ENCODE data around the gene CKMT1B. TPM values are rescaled to one million over a fixed set of nuclear protein-coding genes. Genes with fewer than 3 reads are reported as not detected.
"Not testable (repeated sequence)": the region's sequence is repeated elsewhere in the genome, so short reads cannot be mapped to it uniquely, and the experiment has no call there.

The CKMT1B gene
- total and polyA plus RNA-seq, 5 donors from 2014 or later: not detected

- not testable (repeated sequence) for DNase-seq; H3K27ac Mint-ChIP-seq; ATAC-seq (ENCODE audit: low read depth in 2 of 2); H3K4me3 Mint-ChIP-seq; H3K27ac ChIP-seq (ENCODE audit: insufficient read depth, low read length, poor library complexity, severe bottlenecking); H3K27me3 ChIP-seq (ENCODE audit: control insufficient read depth, insufficient read depth, low read length); H3K4me1 ChIP-seq (ENCODE audit: control insufficient read depth, insufficient read depth, low read length, poor library complexity, severe bottlenecking); H3K9me3 Mint-ChIP-seq; H3K4me1 Mint-ChIP-seq; H3K9me3 ChIP-seq (ENCODE audit: control insufficient read depth in 2 of 2, low read length in 2 of 2); H3K36me3 Mint-ChIP-seq; H3K4me3 ChIP-seq (ENCODE audit: low read depth, low read length); H3K36me3 ChIP-seq (ENCODE audit: control insufficient read depth, insufficient read depth, low read length)
- peaks cover 34% of the 10 kb centered on the region for H3K27me3 Mint-ChIP-seq
Observed at GRCh38 chr15:43602233-43602632, 8.4 kb downstream of the CKMT1B start.

- not testable (repeated sequence) for H3K9me3 Mint-ChIP-seq; H3K4me1 Mint-ChIP-seq; H3K9me3 ChIP-seq (ENCODE audit: control insufficient read depth in 2 of 2, low read length in 2 of 2); ATAC-seq (ENCODE audit: low read depth in 2 of 2); H3K27ac ChIP-seq (ENCODE audit: insufficient read depth, low read length, poor library complexity, severe bottlenecking); H3K36me3 ChIP-seq (ENCODE audit: control insufficient read depth, insufficient read depth, low read length); H3K27me3 ChIP-seq (ENCODE audit: control insufficient read depth, insufficient read depth, low read length); H3K27ac Mint-ChIP-seq; H3K4me3 ChIP-seq (ENCODE audit: low read depth, low read length); H3K4me1 ChIP-seq (ENCODE audit: control insufficient read depth, insufficient read depth, low read length, poor library complexity, severe bottlenecking); DNase-seq; H3K4me3 Mint-ChIP-seq; H3K36me3 Mint-ChIP-seq
- peaks cover 21% of the 10 kb centered on the region for H3K27me3 Mint-ChIP-seq
Observed at GRCh38 chr15:43617750-43618149, 23.9 kb downstream of the CKMT1B start.

- H3K4me3 Mint-ChIP-seq: not testable (repeated sequence)
Observed at GRCh38 chr15:43618700-43619099, 24.9 kb downstream of the CKMT1B start, which contains the start of gene STRC. Gene STRC, minus strand, starts transcription at chr15:43618800. Its CDS starts 78 bp downstream, at chr15:43618722.

DNA sequence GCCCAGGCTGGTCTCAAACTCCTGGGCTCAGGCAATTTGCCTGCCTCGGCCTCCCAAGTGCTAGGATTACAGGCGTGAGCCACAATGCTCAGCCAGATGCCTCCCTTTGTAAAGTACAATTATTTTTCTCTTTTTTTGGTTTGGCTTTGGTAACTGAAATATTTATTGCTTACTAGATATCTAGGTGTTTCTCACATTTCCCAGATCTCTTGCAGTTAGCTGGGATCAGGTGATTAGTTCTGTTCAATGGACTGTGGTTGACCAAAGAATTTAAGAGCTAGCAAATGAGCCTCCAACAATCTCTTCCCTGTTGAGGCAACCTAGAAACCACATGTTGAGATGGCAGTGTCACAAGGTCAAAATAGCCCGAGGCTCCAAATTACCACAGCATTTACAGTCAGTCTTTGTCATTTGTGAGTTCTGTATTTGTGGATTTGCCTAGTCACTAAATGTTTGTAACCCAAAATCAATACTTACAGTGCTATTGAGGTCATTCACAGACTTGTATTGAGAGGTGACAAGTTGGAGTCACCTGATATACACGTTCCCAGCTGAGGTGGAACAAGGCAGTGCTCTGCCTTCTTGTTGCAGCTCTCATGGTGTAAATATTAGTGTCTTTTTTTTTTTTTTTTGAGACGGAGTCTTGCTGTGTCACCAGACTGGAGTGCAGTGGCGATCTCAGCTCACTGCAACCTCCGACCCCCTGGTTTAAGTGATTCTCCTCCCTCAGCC lies 28.4 kb downstream of the CKMT1B start:
- H3K4me1 Mint-ChIP-seq; H3K36me3 ChIP-seq (ENCODE audit: control insufficient read depth, insufficient read depth, low read length); H3K27me3 ChIP-seq (ENCODE audit: control insufficient read depth, insufficient read depth, low read length); H3K27ac Mint-ChIP-seq; H3K4me1 ChIP-seq (ENCODE audit: control insufficient read depth, insufficient read depth, low read length, poor library complexity, severe bottlenecking); DNase-seq; H3K27ac ChIP-seq (ENCODE audit: insufficient read depth, low read length, poor library complexity, severe bottlenecking); ATAC-seq (ENCODE audit: low read depth in 2 of 2); H3K9me3 ChIP-seq (ENCODE audit: control insufficient read depth in 2 of 2, low read length in 2 of 2); H3K9me3 Mint-ChIP-seq; H3K36me3 Mint-ChIP-seq; H3K4me3 Mint-ChIP-seq; H3K4me3 ChIP-seq (ENCODE audit: low read depth, low read length): not testable (repeated sequence)
- H3K27me3 Mint-ChIP-seq: peaks cover 25% of the 10 kb centered on the region

More at GRCh38 chr15:43618700-43619099, 24.9 kb downstream of the CKMT1B start, which contains the start of gene STRC:
- not testable (repeated sequence) for H3K27ac ChIP-seq (ENCODE audit: insufficient read depth, low read length, poor library complexity, severe bottlenecking); H3K9me3 Mint-ChIP-seq; ATAC-seq (ENCODE audit: low read depth in 2 of 2); H3K4me3 ChIP-seq (ENCODE audit: low read depth, low read length); H3K36me3 ChIP-seq (ENCODE audit: control insufficient read depth, insufficient read depth, low read length); H3K4me1 ChIP-seq (ENCODE audit: control insufficient read depth, insufficient read depth, low read length, poor library complexity, severe bottlenecking); DNase-seq; H3K27ac Mint-ChIP-seq; H3K27me3 ChIP-seq (ENCODE audit: control insufficient read depth, insufficient read depth, low read length); H3K4me1 Mint-ChIP-seq; H3K36me3 Mint-ChIP-seq; H3K9me3 ChIP-seq (ENCODE audit: control insufficient read depth in 2 of 2, low read length in 2 of 2)
- peaks cover 21% of the 10 kb centered on the region for H3K27me3 Mint-ChIP-seq

GRCh38 chr15:43625106-43625505 lies 31.3 kb downstream of the CKMT1B start:
- no peak for DNase-seq
- no peaks in the 10 kb centered on the region for H3K4me1 Mint-ChIP-seq
- H3K36me3 ChIP-seq (ENCODE audit: control insufficient read depth, insufficient read depth, low read length): no peaks in the 10 kb centered on the region
- ATAC-seq (ENCODE audit: low read depth in 2 of 2): no peak
- H3K4me3 Mint-ChIP-seq: no peak overlapping the region
- no peaks in the 10 kb centered on the region for H3K36me3 Mint-ChIP-seq
- H3K27ac ChIP-seq (ENCODE audit: insufficient read depth, low read length, poor library complexity, severe bottlenecking): no peak overlapping the region
- H3K27me3 Mint-ChIP-seq: peaks cover 17% of the 10 kb centered on the region
- no peak overlapping the region for H3K4me3 ChIP-seq (ENCODE audit: low read depth, low read length)
- no peak overlapping the region for H3K27ac Mint-ChIP-seq
- H3K27me3 ChIP-seq (ENCODE audit: control insufficient read depth, insufficient read depth, low read length): peaks cover 1% of the 10 kb centered on the region
- no peaks in the 10 kb centered on the region for H3K9me3 ChIP-seq (ENCODE audit: control insufficient read depth in 2 of 2, low read length in 2 of 2)
- H3K9me3 Mint-ChIP-seq: no peaks in the 10 kb centered on the region
- H3K4me1 ChIP-seq (ENCODE audit: control insufficient read depth, insufficient read depth, low read length, poor library complexity, severe bottlenecking): no peaks in the 10 kb centered on the region

- H3K9me3 Mint-ChIP-seq; H3K27ac ChIP-seq (ENCODE audit: insufficient read depth, low read length, poor library complexity, severe bottlenecking); H3K27me3 ChIP-seq (ENCODE audit: control insufficient read depth, insufficient read depth, low read length); H3K36me3 Mint-ChIP-seq; H3K4me3 Mint-ChIP-seq; H3K9me3 ChIP-seq (ENCODE audit: control insufficient read depth in 2 of 2, low read length in 2 of 2); H3K27ac Mint-ChIP-seq; H3K4me3 ChIP-seq (ENCODE audit: low read depth, low read length); ATAC-seq (ENCODE audit: low read depth in 2 of 2); H3K36me3 ChIP-seq (ENCODE audit: control insufficient read depth, insufficient read depth, low read length); H3K4me1 ChIP-seq (ENCODE audit: control insufficient read depth, insufficient read depth, low read length, poor library complexity, severe bottlenecking); H3K27me3 Mint-ChIP-seq; H3K4me1 Mint-ChIP-seq; DNase-seq: not testable (repeated sequence)
Observed at GRCh38 chr15:43626937-43627336, 33.1 kb downstream of the CKMT1B start.

DNA sequence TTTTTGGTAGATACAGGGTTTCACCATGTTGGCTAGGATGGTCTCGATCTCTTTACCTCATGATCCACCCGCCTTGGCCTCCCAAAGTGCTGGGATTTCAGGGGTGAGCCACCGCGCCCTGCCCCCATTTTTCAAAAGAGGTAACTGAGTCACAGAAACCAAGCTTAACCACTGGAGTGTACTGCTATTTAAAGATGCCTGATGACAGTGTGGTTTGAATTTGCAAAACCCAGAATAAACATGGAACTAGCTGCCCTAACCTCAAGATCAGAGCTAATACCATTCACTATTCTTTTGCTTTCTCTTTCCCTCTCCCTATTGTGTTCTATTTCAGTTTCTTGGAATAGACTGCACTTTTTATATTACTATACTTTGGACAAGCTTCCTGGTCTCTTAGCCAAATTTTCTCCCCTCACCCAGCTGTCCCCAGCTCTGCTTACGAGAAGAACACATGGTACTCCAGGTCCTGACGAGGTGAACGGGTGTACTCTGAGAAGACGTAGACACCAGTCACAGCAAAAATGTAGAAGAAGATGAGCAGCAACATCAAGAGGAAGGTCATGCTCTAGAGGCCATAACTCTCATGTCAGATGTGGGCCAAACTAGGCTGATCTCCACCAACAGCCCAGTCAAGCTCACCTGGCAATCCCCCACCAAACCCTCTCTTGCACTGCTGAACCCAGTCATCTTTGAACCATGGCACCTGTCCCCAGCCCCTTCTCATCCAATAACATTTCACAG lies 44.8 kb downstream of the CKMT1B start:
- not testable (repeated sequence) for ATAC-seq (ENCODE audit: low read depth in 2 of 2); H3K4me1 ChIP-seq (ENCODE audit: control insufficient read depth, insufficient read depth, low read length, poor library complexity, severe bottlenecking); H3K4me3 ChIP-seq (ENCODE audit: low read depth, low read length); H3K27me3 ChIP-seq (ENCODE audit: control insufficient read depth, insufficient read depth, low read length); H3K36me3 Mint-ChIP-seq; H3K9me3 ChIP-seq (ENCODE audit: control insufficient read depth in 2 of 2, low read length in 2 of 2); H3K4me3 Mint-ChIP-seq; H3K4me1 Mint-ChIP-seq; H3K9me3 Mint-ChIP-seq; H3K27ac Mint-ChIP-seq; H3K36me3 ChIP-seq (ENCODE audit: control insufficient read depth, insufficient read depth, low read length); DNase-seq; H3K27ac ChIP-seq (ENCODE audit: insufficient read depth, low read length, poor library complexity, severe bottlenecking)
- H3K27me3 Mint-ChIP-seq: peaks cover 16% of the 10 kb centered on the region
